Uterus (tissue), 4 donors: ENCODE measurements around the gene FBLN1. TPM values are rescaled to one million over a fixed set of nuclear protein-coding genes. Genes with fewer than 3 reads are reported as not detected.

Experiments
- DNase-seq, 2 donors: peaks; one replicate each; pipeline ENCODE4 v3.0.0-alpha.2; 2019 to 2020
- H3K27ac ChIP-seq, 2 donors: fragments of 200-600 bp; sonication (generic); 1 replicate in 1 of 2; 2 replicates in 1 of 2; pipeline ENCODE4 v1.5.1; 2016 to 2018
- H3K27me3 ChIP-seq, 2 donors: fragments of 200-600 bp; sonication (generic); one replicate each; pipeline ENCODE4 v1.5.1; 2018 to 2019; ENCODE audit warnings: control low read depth in 1 of 2
- H3K36me3 ChIP-seq, 2 donors: fragments of 200-600 bp; sonication (generic); one replicate each; pipeline ENCODE4 v1.5.1; 2019; ENCODE audit warnings: control low read depth in 1 of 2
- H3K4me1 ChIP-seq, 2 donors: fragments of 200-600 bp; sonication (generic); one replicate each; pipeline ENCODE4 v1.5.1; 2018 to 2019; ENCODE audit warnings: control low read depth in 1 of 2
- H3K4me3 ChIP-seq, 2 donors: fragments of 200-600 bp; sonication (generic); 1 replicate in 1 of 2; 2 replicates in 1 of 2; pipeline ENCODE4 v1.5.1; 2018 to 2019; ENCODE audit warnings: mild to moderate bottlenecking in 1 of 2
- H3K9me3 ChIP-seq, 2 donors: fragments of 200-600 bp; sonication (generic); one replicate each; pipeline ENCODE4 v1.5.1; 2019; ENCODE audit warnings: control low read depth in 1 of 2
- POLR2A ChIP-seq, 2 donors: fragments of 450-650 bp; IDR thresholded peaks; one replicate each; pipeline ENCODE4 v1.6.1; 2016; ENCODE audit warnings: antibody characterized with exemption in 2 of 2, mild to moderate bottlenecking in 1 of 2, moderate library complexity in 1 of 2
- intact Hi-C: fragments of 100-400 bp; cut with DNase I; formaldehyde crosslinking; loops from one replicate; pipeline ENCODE4 v1.15.1; 2023; ENCODE audit warnings: low total_unique reads
- total RNA-seq, 4 donors: library from RNA; depleted of rRNA in 3 of 4; stranded (reverse); fragments of >200 nt in 3 of 4; gene quantifications; one replicate each; pipeline versions ENCODE4 v1.1.0 to v1.2.4, GENCODE V29; 2014 to 2023
- TF ChIP-seq, protein P1 (sequence below), 4 experiments: fragments of 200-600 bp in 2 of 4; fragments of 450-650 bp in 2 of 4; sonication (generic) in 2 of 4; IDR thresholded peaks; one replicate each; pipeline ENCODE4 v1.5.1; 2016 to 2019; ENCODE audit warnings: antibody characterized with exemption in 4 of 4, mild to moderate bottlenecking in 2 of 4, moderate library complexity in 1 of 4
- donor health status: DM: yes; HTN: yes; CAD: no.

FBLN1 gene
- total RNA-seq, 4 donors from 2014 or later, result 388 to 644 (median 479) TPM

DNA sequence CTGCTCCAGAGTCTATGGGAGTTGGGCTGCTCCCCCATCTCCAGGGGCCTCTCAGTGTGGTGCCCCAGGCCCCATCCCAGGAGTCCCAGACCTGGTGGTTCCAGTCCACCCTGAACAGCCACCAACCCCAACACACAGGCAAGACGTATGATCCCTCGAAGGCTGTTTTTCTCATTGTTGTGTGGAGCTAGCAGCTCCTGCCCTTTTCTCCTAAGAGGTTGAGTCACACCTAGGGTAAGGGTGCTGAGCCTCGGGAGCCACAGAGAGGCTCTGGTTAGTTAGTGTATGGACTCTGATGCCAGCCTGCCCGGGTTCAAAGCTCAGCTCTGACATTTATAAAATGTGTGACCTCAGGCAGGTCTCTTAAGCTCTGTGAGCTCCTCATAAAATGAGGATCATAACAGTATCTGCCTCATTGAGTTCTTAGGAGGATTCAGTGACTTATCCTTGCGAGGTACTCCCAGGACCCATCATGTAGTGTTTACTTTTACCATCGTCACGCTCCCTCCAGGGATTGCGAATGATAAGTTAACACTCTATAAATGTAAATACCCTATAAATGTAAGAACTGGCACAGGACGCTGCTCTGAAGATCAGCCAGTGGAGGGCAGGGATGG lies 47.2 kb downstream of the FBLN1 start:
- Histone ChIP-seq H3K4me1 (peaks cover 9 to 24% of the 10 kb centered on the region in 2 donors), H3K36me3 (no peaks in the 10 kb centered on the region), H3K27me3 (no peaks in the 10 kb centered on the region), H3K9me3 (no peaks in the 10 kb centered on the region), H3K4me3 (no peak overlapping the region), H3K27ac (peak overlapping the region; percentile 88 to 94)
- no peak for TF ChIP-seq POLR2A (IDR thresholded peaks at IDR 0.05)
- TF ChIP-seq, protein P1, sequence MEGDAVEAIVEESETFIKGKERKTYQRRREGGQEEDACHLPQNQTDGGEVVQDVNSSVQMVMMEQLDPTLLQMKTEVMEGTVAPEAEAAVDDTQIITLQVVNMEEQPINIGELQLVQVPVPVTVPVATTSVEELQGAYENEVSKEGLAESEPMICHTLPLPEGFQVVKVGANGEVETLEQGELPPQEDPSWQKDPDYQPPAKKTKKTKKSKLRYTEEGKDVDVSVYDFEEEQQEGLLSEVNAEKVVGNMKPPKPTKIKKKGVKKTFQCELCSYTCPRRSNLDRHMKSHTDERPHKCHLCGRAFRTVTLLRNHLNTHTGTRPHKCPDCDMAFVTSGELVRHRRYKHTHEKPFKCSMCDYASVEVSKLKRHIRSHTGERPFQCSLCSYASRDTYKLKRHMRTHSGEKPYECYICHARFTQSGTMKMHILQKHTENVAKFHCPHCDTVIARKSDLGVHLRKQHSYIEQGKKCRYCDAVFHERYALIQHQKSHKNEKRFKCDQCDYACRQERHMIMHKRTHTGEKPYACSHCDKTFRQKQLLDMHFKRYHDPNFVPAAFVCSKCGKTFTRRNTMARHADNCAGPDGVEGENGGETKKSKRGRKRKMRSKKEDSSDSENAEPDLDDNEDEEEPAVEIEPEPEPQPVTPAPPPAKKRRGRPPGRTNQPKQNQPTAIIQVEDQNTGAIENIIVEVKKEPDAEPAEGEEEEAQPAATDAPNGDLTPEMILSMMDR (IDR thresholded peaks at IDR 0.05), result no peak
- intact Hi-C loops, result loop anchor here (5.0 kb wide), 2 partner anchors 108 to 283 kb away; no protein-coding TSS in a partner anchor
- no peak for DNase-seq

DNA sequence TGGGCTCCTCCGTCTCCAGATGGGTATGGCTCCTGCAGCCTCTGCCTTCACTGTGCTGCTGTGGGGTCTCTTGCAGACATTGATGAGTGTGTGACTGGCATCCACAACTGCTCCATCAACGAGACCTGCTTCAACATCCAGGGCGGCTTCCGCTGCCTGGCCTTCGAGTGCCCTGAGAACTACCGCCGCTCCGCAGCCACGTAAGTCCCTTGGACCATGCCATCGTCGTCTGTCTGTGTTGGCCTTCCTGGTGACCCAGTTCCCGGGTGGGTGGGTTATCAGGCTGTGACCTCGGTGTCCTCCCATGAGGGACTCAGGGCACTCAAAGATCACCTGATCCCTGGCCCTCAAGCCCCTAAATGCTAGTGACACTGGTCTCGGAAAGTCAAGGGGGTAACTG lies 47.7 kb downstream of the FBLN1 start:
- peak overlapping the region; percentile 88 to 94 for H3K27ac ChIP-seq
- no peaks in the 10 kb centered on the region for H3K27me3 ChIP-seq
- TF ChIP-seq POLR2A (IDR thresholded peaks at IDR 0.05), result no peak
- TF ChIP-seq, protein P1 (IDR thresholded peaks at IDR 0.05), result no peak
- DNase-seq, result no peak
- peaks cover 9 to 24% of the 10 kb centered on the region in 2 donors for H3K4me1 ChIP-seq
- no peaks in the 10 kb centered on the region for H3K9me3 ChIP-seq
- H3K36me3 ChIP-seq, result no peaks in the 10 kb centered on the region
- H3K4me3 ChIP-seq, result no peak overlapping the region
- intact Hi-C loops, result loop anchor here (5.0 kb wide), 2 partner anchors 108 to 283 kb away; no protein-coding TSS in a partner anchor

DNA sequence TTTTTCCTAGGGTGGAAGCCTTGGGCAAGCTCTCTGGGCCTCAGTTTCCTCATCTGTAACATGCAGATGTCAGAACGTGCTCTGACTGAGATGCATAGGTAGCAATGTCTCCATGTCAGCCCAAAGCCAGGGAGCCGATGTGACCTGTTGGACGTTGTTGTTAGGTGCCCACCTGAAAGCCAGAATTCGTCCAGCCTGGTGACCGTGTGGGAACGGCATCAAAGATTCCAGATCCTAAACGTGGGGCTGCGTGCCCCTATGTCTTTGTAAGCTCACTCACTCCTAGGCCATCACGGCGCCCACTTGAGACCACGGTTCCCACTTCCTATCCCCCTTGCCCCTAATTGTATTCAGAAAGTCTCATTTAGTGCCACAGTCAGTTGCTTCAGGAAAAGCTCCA lies 48.2 kb downstream of the FBLN1 start:
- Histone ChIP-seq H3K27ac (peak overlapping the region; percentile 88 to 94), H3K4me3 (no peak overlapping the region), H3K27me3 (no peaks in the 10 kb centered on the region), H3K36me3 (no peaks in the 10 kb centered on the region), H3K9me3 (no peaks in the 10 kb centered on the region), H3K4me1 (peaks cover 9 to 24% of the 10 kb centered on the region in 2 donors)
- TF ChIP-seq POLR2A (IDR thresholded peaks at IDR 0.05), result no peak
- TF ChIP-seq, protein P1 (IDR thresholded peaks at IDR 0.05), result no peak
- no peak for DNase-seq
- intact Hi-C loops, result loop anchor here (5.0 kb wide), 2 partner anchors 109 to 284 kb away; no protein-coding TSS in a partner anchor

DNA sequence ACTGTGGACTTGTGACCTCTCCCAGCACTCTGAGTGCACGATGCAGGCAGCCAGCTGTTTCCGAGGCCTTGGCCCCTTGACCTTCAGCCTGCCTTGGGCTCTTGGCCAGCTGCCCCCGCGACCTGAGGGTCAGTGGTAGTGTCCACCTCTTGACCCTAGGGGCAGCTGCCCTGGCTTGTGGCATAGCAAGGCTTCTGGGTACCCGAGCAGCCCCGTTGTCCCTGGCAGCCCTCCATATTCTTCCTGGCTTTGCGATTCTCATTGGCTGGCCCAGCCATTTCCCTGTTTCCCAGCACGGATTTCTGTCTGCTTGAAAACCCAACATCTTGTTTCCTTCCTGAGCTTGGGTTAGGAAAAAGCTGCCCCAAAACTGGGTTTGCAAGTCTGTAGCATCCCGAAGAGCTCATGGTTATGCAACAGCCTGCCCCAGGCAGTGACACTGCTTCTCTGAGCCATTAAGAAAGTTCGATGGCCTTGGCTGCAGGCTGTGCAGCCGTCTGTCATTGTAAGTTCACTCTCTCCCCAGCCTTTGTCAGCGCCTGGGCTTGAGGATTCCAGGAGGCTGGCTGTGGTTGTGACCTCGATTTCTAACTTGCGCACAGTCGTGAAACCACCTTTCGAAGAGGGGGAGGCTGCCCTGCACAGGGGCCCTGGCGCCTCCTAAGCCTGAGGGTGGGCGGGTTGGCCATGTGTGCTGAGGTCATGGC lies 48.8 kb downstream of the FBLN1 start:
- intact Hi-C loops, result loop anchor here (5.0 kb wide), 2 partner anchors 109 to 284 kb away; no protein-coding TSS in a partner anchor
- no peak for TF ChIP-seq POLR2A (IDR thresholded peaks at IDR 0.05)
- TF ChIP-seq, protein P1 (IDR thresholded peaks at IDR 0.05), result no peak
- Histone ChIP-seq H3K27me3 (no peaks in the 10 kb centered on the region), H3K36me3 (no peaks in the 10 kb centered on the region), H3K27ac (peak overlapping the region; percentile 88 to 94), H3K4me1 (peaks cover 9 to 24% of the 10 kb centered on the region in 2 donors), H3K4me3 (no peak overlapping the region), H3K9me3 (no peaks in the 10 kb centered on the region)
- peak; percentile 55 to 68 for DNase-seq

DNA sequence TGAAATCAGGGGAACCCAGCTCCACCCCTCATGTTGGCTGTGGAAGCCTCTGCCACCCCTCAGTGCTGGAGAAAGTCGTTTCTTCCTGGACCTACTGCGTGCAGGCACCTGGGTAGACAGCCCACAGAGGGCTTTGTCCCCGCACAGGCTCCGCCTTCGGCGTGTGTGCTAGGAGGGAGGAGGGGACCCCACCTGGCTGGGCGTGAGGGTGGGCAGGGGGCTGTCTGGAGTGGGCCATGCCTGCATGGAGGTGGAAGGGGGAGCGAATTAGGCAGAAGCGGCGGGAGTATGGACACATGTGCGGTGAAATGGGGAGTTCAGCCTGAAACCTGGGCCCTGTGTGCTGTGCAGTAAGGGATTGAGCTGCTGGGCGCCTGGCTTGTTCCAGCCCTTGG lies 49.3 kb downstream of the FBLN1 start:
- DNase-seq, result no peak
- Histone ChIP-seq H3K27me3 (no peaks in the 10 kb centered on the region), H3K4me3 (no peak overlapping the region), H3K4me1 (peaks cover 9 to 24% of the 10 kb centered on the region in 2 donors), H3K36me3 (no peaks in the 10 kb centered on the region), H3K9me3 (no peaks in the 10 kb centered on the region), H3K27ac (peak overlapping the region; percentile 88 to 94)
- intact Hi-C loops, result loop anchor here (5.0 kb wide), 2 partner anchors 110 to 285 kb away; no protein-coding TSS in a partner anchor
- TF ChIP-seq, protein P1 (IDR thresholded peaks at IDR 0.05), result no peak
- no peak for TF ChIP-seq POLR2A (IDR thresholded peaks at IDR 0.05)
